DMS114 treated with DMSO at 0.1 percent for 48 hours (cell line): ENCODE results near the gene TMEM95.

ENCODE experiments used
- DNase-seq: peaks from one replicate; lab custom pipeline; 2025; ENCODE audit not compliant: unreplicated experiment; lab: John Stamatoyannopoulos, UW

TMEM95 gene

DNA sequence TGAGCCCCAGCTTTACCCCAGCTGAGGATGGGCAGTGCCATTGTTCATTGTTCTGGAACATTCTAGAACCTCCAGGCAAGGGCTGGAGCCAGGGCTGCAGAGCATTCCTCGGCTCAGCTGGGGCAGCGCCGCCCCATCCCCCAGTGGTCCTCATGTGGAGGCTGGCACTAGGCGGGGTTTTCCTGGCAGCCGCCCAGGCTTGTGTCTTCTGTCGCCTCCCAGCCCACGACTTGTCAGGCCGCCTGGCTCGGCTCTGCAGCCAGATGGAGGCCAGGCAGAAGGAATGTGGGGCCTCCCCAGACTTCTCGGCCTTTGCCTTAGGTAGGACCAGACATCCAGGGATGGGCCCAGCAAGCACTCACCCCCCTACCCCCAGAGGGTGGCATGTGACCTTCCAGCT is at the start of gene TMEM95:
Gene TMEM95 (plus strand): TSS at position 104 of the 400 bp plus-strand sequence. CDS start 49 bp downstream, at position 153.
- DNase-seq: no peak

GRCh38 chr17:7306911-7307685 is 47.9 kb upstream of the TMEM95 start, which contains the start of gene EIF5A:
EIF5A (plus strand) TSS chr17:7307628; CDS start chr17:7309636, 2,008 bp downstream.
- peak; percentile 100 for DNase-seq

- no peak for DNase-seq
These were observed 47.0 kb upstream of the TMEM95 start for GRCh38 chr17:7307686-7308624.

GRCh38 chr17:7308625-7309433 is 46.1 kb upstream of the TMEM95 start:
- DNase-seq: peak; percentile 81

- DNase-seq: no peak
These were observed 45.3 kb upstream of the TMEM95 start for GRCh38 chr17:7309628-7310027.

DNA sequence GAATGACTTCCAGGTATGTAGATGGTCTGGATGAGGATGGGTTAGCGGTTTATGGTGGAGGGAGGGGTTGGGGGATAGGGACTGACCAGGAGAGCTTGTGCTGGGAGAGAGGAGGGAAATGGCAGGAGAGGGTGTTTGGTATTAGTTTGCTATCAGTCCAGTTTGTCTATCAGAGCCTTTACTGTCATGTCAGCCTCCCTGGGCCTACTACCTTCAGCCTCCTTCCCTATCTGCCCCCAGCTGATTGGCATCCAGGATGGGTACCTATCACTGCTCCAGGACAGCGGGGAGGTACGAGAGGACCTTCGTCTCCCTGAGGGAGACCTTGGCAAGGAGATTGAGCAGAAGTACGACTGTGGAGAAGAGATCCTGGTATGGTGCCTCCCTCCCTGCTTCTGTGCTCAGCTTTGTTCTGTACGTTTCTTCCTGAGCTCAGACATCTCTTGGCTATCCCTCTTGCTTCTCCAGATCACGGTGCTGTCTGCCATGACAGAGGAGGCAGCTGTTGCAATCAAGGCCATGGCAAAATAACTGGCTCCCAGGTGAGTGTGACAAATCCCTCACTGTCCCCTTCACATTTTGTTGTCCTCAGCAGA is 43.7 kb upstream of the TMEM95 start:
- no peak for DNase-seq

DNA sequence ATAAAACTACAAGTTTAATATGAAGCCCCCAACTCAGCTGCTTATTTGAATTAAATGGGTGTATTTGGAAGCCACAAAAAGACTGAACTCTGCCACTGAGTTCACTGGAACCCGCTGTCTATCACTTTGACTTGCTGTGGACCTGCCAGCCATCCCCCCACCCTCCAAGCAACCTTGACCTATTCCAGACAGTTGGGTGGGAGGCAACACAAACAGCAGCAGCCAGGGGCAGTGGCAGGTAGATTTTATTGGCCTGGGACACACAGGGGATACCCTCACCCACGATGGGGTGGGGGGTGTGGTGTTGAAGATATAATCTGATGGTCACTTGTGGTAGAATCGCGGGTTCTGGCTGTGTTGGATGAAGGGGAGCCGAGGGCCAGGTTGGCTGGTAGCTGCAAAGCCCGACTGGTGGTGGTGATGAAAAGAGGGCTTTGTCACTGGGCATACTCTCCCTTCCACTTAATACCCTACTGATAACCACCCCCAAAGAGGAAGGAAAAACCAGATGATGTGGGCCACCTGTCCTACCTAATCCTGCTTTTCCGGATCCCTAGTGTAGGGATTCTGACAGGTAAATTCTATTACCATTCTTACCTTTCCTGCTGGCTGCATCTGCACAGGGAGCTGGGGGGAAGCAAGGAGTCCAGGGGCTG is 42.4 kb upstream of the TMEM95 start:
- DNase-seq: no peak

- DNase-seq: peak; percentile 48
These were observed 41.7 kb upstream of the TMEM95 start for GRCh38 chr17:7313088-7313889.

- DNase-seq: no peak
These were observed 40.9 kb upstream of the TMEM95 start for GRCh38 chr17:7313890-7314718.

- peak; percentile 59 for DNase-seq
These were observed 40.0 kb upstream of the TMEM95 start, which contains the start of gene GPS2 for GRCh38 chr17:7314719-7315569. GPS2 (minus strand) TSS chr17:7315360; CDS start chr17:7315052, 308 bp downstream.

- DNase-seq: no peak
These were observed 39.3 kb upstream of the TMEM95 start for GRCh38 chr17:7315570-7316235.

DNA sequence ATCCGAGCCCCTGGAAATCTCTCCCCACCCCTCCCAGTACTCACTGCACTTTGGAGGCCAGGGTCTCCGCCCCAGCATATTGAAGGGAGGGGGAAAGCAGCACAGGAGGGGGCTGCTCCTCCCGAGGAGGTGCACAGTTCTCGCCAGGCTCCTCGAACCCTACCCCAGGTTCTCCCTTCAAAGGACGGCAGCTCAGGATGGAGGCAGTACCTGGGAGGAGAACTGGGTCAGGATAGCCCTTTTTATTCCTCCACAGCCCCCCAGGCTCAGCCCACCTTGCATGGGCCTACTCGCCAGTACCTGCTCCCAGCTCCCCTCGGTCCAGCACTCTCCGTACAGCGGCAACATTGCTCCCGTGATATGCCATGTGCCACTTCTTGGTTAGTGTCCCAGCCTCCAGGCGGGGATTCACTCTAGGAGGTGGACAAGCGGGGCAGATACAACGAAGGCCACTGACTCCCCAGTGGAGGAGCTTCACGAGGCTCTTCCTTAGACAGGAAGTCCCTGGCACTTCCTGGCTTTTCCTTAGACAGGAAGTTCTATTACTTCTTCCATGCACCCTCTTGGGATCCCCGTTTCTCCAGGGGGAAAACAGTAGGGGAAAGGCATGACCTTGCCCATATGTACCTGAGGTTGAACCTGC is 37.7 kb upstream of the TMEM95 start:
- no peak for DNase-seq

DNA sequence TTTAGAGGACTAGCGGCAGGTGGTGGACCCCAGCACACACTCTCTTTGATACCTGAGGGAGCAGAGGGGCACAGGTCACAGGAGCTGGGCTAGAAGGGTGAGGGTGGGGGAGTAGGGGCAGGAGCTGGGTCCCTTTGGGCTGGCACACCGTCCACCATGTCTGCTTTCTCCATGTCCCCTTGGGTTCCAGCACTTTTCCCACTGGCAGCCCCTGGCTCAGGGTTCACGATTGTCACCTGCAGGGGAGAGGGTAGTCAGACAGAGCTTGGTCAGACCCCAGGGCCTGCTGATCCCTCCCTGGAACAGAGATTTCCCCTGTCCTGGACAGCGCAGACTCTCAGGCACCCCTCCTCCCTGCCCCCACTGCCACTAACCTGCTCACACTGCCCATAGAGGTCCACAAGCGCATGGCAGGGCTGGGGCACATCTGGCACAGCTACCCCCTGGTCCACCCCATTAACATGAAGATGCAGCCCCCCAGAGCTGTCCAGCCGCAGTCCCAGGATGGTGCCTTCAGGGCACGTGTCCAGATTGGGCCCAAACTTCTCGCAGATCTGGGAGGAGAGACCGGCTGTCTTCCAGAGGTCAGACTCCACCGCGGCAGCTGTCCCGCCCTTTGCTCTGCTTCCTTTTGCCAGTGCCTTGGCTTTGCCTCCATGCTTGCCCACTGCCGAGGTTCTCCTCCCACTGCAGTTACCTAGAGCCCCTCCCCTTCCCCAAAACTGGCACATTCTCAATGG is 36.7 kb upstream of the TMEM95 start:
- DNase-seq: no peak

GRCh38 chr17:7321466-7321865 is 33.5 kb upstream of the TMEM95 start:
- DNase-seq: no peak

GRCh38 chr17:7322520-7323194 is 32.3 kb upstream of the TMEM95 start:
- no peak for DNase-seq
